DMS114 treated with DMSO at 0.1 percent for 48 hours (cell line): ENCODE results near the gene KCNIP4.

Experiments
- DNase-seq: peaks from one replicate; lab custom pipeline; 2025; ENCODE audit not compliant: unreplicated experiment; lab: John Stamatoyannopoulos, UW

The KCNIP4 gene

DNA sequence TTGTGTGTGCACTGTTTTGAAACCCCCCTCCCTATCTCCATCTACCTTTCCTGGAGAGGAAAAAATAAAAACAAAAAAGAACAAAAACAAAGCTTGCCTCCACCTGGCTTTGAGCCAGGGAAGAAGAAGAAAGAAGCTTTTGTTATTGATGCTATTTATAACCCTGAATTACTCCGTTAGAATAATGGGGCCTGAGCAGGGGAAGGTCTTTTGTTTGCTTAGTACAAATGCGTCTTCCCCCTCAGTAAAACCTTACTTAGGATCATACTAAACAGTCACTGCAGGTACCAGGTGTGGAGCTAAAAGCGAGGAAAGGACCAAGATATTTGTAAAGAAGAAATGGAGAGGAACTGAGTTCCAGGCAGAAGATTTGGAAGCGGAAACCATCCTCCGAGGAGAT lies 352.1 kb downstream of the KCNIP4 start:
- no peak for DNase-seq

GRCh38 chr4:21593671-21594001 lies 354.9 kb downstream of the KCNIP4 start:
- no peak for DNase-seq

GRCh38 chr4:21592970-21593670 lies 355.5 kb downstream of the KCNIP4 start:
- no peak for DNase-seq

- DNase-seq, result no peak
Measured at GRCh38 chr4:21577056-21577455, 371.5 kb downstream of the KCNIP4 start.

GRCh38 chr4:21571100-21571499 lies 377.5 kb downstream of the KCNIP4 start:
- DNase-seq, result no peak

DNA sequence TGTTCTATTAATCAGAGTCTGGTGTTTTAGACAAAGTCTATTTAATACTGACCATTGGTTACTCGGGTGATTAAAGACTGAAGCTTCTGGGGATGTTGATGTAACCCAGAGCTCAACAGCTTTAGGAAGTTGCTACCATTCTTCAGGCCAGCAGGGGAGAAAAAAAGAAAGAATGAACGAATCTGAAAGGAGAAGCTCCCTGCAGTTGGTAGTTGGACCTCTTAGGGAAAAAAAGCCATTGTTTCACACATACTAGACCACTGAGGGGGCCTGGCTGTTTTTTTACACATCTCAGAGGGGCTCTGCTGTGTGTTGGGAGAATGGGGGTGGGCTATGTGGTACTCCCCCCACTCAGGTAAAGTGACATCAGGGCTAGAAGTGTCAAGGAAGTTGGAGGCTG lies 378.9 kb downstream of the KCNIP4 start:
- no peak for DNase-seq

DNA sequence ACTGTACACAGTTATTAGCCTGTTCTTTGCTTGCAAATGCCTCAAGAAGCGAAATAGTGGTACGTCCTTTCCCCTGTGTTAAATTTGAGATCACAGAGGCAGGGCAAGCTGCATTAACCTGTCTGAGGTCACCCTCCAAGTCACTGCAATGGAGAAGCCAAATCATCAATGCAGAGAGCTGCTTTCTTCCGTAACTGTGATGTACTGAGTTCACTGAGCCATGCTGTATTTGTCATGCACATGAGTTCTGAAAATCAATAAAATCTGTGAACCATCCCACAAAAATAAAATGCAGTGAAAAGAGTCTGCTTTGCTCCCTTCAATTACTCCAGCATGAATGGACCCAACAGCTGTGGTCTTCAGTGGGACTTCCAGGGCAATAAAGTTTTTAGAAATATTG lies 393.5 kb downstream of the KCNIP4 start:
- DNase-seq, result no peak

DNA sequence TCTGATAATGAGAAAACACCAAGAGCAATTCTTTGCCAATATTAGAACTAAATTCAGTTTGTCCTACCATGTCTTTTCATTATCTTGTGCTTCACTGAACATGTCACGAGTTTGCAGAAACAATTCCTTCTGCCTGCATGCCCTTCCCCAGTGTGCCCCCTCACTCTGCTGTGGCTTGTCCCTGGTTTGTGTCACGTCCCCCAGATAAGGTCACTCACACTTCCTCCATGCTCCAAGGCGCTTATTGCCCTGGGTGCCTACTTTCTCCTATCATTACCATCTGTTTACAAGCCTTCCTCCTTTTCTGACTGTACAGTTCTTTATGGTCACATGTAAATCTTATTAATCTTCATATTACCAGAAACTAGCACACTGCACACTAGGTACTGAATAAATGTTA lies 394.1 kb downstream of the KCNIP4 start:
- no peak for DNase-seq

DNA sequence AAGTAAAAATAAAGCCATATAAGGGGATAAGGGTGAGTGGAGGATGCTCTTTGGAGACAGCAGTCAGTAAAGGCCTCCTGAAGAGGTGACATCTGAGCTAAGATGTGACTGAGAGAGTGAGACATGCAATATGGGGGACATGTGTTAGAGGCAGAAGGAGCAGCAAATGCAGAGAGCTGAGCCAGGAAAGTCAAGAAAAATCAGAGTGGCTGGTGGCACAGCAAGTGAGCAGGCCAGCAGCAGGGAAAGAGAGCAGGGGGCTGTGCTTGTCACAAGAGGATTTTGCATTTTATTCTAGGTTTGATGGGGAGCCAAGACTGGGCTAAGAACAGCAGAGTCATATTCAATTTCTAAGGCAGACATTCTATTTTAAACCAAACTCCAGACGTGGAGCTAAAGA lies 394.5 kb downstream of the KCNIP4 start:
- no peak for DNase-seq

- no peak for DNase-seq
Measured at GRCh38 chr4:21552455-21552854, 396.1 kb downstream of the KCNIP4 start.

- DNase-seq, result no peak
Measured at GRCh38 chr4:21544955-21545354, 403.6 kb downstream of the KCNIP4 start.

- DNase-seq, result no peak
Measured at GRCh38 chr4:21544415-21544814, 404.2 kb downstream of the KCNIP4 start.

- DNase-seq, result no peak
Measured at GRCh38 chr4:21543514-21543913, 405.1 kb downstream of the KCNIP4 start.

GRCh38 chr4:21535898-21536297 lies 412.7 kb downstream of the KCNIP4 start:
- no peak for DNase-seq

DNA sequence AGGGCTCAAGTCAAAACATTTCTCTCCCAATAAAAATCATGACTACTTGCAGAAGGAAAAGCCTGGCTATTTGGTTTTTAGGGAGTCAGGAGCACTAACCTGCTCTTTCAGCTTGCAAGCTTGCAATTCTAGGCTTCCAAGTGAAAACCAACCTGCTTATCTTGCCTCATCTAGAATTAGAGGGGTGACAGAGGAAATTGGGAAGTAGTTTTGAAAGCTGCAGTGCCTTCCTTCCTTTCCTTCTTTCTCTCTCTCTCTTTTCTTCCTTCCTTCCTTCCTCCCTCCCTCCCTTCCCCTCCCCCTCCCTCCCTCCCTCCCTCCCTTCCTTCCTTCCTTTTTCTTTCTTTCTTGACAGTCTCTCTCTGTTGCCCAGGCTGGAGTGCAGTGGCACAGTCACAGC lies 417.5 kb downstream of the KCNIP4 start:
- no peak for DNase-seq

DNA sequence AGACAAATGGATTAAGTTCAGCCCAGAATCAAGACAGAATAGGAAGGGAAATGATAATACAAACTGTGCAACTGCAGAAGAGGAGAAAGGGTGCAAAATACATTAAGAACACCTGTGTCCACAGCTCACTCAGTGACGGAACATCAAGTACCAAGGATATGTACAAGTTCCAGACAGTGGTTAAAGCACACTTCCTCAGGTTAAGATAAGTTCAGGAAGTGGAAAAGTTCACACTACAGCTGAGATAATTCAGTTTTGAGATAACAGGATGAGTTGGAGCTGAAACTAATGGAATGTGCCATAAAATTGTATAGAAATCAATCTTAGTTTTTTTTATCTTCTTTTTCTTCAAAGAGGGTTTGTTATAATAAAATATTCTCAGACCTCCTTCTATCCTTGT lies 419.4 kb downstream of the KCNIP4 start:
- DNase-seq, result no peak

DNA sequence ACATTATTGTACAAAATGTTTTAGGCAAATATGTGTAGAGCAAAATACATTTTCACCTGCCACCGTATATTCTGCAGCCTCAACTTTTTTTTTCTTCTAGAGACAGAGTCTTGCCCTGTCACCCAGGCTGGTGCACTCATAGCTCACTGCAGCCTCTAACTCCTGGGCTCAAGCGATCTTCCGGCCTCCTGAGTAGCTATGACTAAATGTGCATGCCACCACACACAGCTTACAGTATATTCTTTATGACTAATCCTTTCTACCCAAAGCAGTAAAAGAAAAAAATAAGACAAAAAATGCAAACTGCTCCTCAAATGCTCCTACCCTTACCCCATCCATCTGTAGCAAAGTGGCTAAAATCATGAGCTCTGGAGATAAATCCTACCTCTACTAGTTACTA lies 426.3 kb downstream of the KCNIP4 start:
- DNase-seq, result no peak

DNA sequence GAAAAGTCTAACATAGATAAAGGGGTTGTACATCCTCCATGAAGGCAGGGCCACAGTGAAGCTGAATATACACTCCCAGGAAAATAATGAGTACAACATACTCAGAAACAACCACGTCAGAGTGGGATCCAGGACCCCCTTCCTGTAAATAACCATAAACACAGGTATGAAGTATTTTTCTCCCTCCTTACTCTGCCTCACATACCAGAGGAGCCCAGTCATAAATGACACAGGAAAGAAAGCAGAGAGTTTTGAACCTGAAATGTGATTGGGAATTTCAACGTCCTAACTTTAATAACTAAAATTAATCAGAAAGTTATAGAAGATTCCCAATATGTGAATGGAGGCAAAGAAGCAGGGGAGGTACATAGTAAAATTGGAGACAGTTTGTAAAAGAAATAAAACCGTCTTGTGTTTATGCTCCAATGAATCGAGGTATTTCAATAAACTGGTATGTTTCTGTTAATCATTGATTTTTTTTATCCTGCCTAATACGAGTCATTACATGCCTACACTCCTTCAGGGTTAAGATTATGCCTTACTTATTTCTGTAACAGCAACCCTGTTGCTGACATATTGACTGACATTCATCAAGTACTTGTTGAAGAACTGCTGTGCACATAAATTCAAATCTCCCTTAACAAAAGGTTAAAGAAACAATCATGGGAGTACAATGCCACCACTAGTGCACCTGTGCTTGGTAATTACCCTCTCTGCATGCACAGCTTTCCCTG lies 431.3 kb downstream of the KCNIP4 start:
- DNase-seq, result no peak

DNA sequence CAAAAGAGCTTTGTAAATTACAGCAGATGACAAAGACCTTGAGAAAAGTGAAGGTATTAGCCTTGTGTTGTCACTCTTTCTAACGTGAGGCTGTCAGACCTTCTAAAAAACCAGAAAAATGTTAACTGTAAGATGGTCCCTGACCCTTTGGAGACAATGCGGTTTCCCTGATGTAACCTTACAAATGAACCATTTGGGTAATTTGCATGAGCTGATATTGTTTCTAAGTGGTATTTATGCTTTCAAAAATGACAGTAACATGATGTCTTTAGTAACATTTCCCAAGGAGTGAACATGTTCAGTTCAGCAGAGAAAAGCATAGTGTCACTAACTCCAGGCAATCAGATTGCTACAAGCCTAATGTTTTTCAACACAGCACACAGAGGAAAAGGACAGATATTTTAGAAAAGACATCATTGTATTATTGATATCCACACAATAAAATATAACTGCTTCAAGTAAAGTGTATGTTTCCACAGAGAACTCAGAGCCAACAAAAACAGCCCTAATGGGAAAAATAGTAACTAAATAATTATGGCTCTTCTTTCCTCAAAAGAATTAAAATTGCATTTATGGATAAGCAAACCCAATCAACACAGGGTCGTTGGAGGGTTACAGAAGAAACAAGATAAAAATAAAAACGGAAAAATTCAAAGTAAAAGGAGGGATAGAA lies 434.4 kb downstream of the KCNIP4 start:
- no peak for DNase-seq

DNA sequence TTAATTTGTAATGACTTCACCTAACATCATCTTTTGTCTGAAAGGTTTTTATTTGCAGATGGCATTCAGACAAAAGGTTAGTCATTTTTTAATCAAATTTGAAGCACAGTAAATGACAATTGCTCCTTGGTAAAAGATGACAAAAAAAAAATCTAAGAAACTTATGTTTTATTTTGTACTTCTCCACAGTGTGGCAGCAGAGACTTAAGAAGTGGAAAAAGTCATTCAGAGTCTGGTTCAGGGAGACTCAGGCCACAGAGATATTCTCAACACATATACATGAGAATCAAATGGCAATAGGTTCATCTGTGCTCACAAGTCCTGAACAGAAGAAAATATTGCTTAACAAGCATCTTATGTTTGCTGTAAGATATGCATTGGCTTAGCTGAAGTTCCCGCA lies 436.2 kb downstream of the KCNIP4 start:
- peak; percentile 38 for DNase-seq

GRCh38 chr4:21507439-21507838 lies 441.1 kb downstream of the KCNIP4 start:
- DNase-seq, result peak; percentile 4

- DNase-seq, result no peak
Measured at GRCh38 chr4:21490682-21491081, 457.9 kb downstream of the KCNIP4 start.
